H9 (cell line): ENCODE data around the gene CST9L. TPM values are rescaled to one million over a fixed set of nuclear protein-coding genes. Genes with fewer than 3 reads are reported as not detected.
"Not testable (repeated sequence)": the region's sequence is repeated elsewhere in the genome, so short reads cannot be mapped to it uniquely, and the experiment has no call there.

Experiments
- DNase-seq: peaks from one replicate; pipeline ENCODE4 v3.0.0-alpha.2; 2017
- H2AFZ ChIP-seq: one replicate; pipeline ENCODE4 v1.6.1; 2013; ENCODE audit warnings: mild to moderate bottlenecking, low read length, control low read depth, moderate library complexity
- H2AK5ac ChIP-seq: 2 replicates; pipeline ENCODE4 v1.6.1; 2013; ENCODE audit warnings: low read length, control low read depth, mixed read lengths; ENCODE audit not compliant: insufficient read length
- H2BK120ac ChIP-seq: one replicate; pipeline ENCODE4 v1.6.1; 2013; ENCODE audit warnings: low read depth, mild to moderate bottlenecking, low read length, control low read depth, inconsistent platforms; ENCODE audit not compliant: poor library complexity, severe bottlenecking
- H2BK12ac ChIP-seq: 2 replicates; pipeline ENCODE4 v1.6.1; 2013; ENCODE audit warnings: low read length, control low read depth, mixed read lengths, low read depth; ENCODE audit not compliant: insufficient read length
- H2BK15ac ChIP-seq: 2 replicates; pipeline ENCODE4 v1.6.1; 2013; ENCODE audit warnings: low read depth, low read length, control low read depth
- H2BK20ac ChIP-seq: one replicate; pipeline ENCODE4 v1.6.1; 2013; ENCODE audit warnings: low read depth, mild to moderate bottlenecking, low read length, control low read depth, inconsistent platforms; ENCODE audit not compliant: poor library complexity, severe bottlenecking
- H2BK5ac ChIP-seq: 2 replicates; pipeline ENCODE4 v1.6.1; 2013; ENCODE audit warnings: low read length, control low read depth, mixed read lengths; ENCODE audit not compliant: insufficient read length
- H3K14ac ChIP-seq: 2 replicates; pipeline ENCODE4 v1.6.1; 2013; ENCODE audit warnings: low read length, control low read depth; ENCODE audit not compliant: insufficient read depth
- H3K18ac ChIP-seq: 2 replicates; pipeline ENCODE4 v1.6.1; 2013; ENCODE audit warnings: low read depth, mild to moderate bottlenecking, mixed read lengths, low read length, control low read depth; ENCODE audit not compliant: insufficient read length
- H3K23ac ChIP-seq: 2 replicates; pipeline ENCODE4 v1.6.1; 2013; ENCODE audit warnings: low read length, control low read depth, mixed read lengths, low read depth; ENCODE audit not compliant: insufficient read length
- H3K23me2 ChIP-seq: 2 replicates; pipeline ENCODE4 v1.6.1; 2013; ENCODE audit warnings: low read depth, mild to moderate bottlenecking, mixed read lengths, low read length, control low read depth; ENCODE audit not compliant: insufficient read length, poor library complexity, severe bottlenecking
- H3K27ac ChIP-seq: 2 replicates; pipeline ENCODE4 v1.5.1; 2013; ENCODE audit warnings: low read length, control low read depth, mixed read lengths, low read depth; ENCODE audit not compliant: insufficient read length
- H3K27me3 ChIP-seq: 2 replicates; pipeline ENCODE4 v1.6.1; 2013; ENCODE audit warnings: low read length, control low read depth, inconsistent platforms; ENCODE audit not compliant: insufficient read depth
- H3K4ac ChIP-seq: 2 replicates; pipeline ENCODE4 v1.6.1; 2013; ENCODE audit warnings: low read depth, mild to moderate bottlenecking, control low read depth, inconsistent platforms, low read length, moderate library complexity
- H3K4me1 ChIP-seq: 2 replicates; pipeline ENCODE4 v1.6.1; 2013; ENCODE audit warnings: low read length, control low read depth, inconsistent platforms; ENCODE audit not compliant: insufficient read depth
- H3K4me2 ChIP-seq: 2 replicates; pipeline ENCODE4 v1.6.1; 2013; ENCODE audit warnings: low read length, control low read depth, mixed read lengths; ENCODE audit not compliant: insufficient read length, insufficient read depth
- H3K56ac ChIP-seq: 2 replicates; pipeline ENCODE4 v1.6.1; 2013; ENCODE audit warnings: low read depth, mild to moderate bottlenecking, mixed read lengths, low read length, control low read depth; ENCODE audit not compliant: insufficient read length
- H3K79me1 ChIP-seq: 2 replicates; pipeline ENCODE4 v1.6.1; 2013; ENCODE audit warnings: low read depth, mild to moderate bottlenecking, moderate library complexity, low read length, control low read depth, inconsistent platforms; ENCODE audit not compliant: insufficient read depth, poor library complexity, severe bottlenecking
- H3K79me2 ChIP-seq: 2 replicates; pipeline ENCODE4 v1.6.1; 2013; ENCODE audit warnings: low read length, control low read depth, inconsistent platforms; ENCODE audit not compliant: insufficient read depth
- H3K9ac ChIP-seq: 2 replicates; pipeline ENCODE4 v1.6.1; 2013; ENCODE audit warnings: low read length, control low read depth, mixed read lengths; ENCODE audit not compliant: insufficient read length; ENCODE audit errors: extremely low read depth
- H3K9me3 ChIP-seq: one replicate; pipeline ENCODE4 v1.6.1; 2013; ENCODE audit warnings: low read depth, low read length, inconsistent platforms; ENCODE audit not compliant: control insufficient read depth
- H3T11ph ChIP-seq: one replicate; pipeline ENCODE4 v1.6.1; 2013; ENCODE audit warnings: mild to moderate bottlenecking, low read length, control low read depth, inconsistent platforms
- H4K20me1 ChIP-seq: one replicate; pipeline ENCODE4 v1.6.1; 2013; ENCODE audit not compliant: control insufficient read depth, insufficient read length, insufficient read depth
- H4K5ac ChIP-seq: 2 replicates; pipeline ENCODE4 v1.6.1; 2013; ENCODE audit warnings: low read depth, mild to moderate bottlenecking, mixed read lengths, low read length, control low read depth; ENCODE audit not compliant: insufficient read length
- H4K8ac ChIP-seq: replicated peaks from 2 replicates; pipeline ENCODE4 v1.6.1; 2013; ENCODE audit warnings: low read length, control low read depth, mixed read lengths, low read depth; ENCODE audit not compliant: insufficient read length
- H4K91ac ChIP-seq: 2 replicates; pipeline ENCODE4 v1.6.1; 2013; ENCODE audit warnings: low read depth, mild to moderate bottlenecking, moderate library complexity, mixed read lengths, low read length, control low read depth; ENCODE audit not compliant: insufficient read length
- H3K27ac Mint-ChIP-seq, 3 experiments: 2 replicates in 2 of 3; 3 replicates in 1 of 3; pipeline ENCODE4 v1.8.0; 2020 to 2021; ENCODE audit warnings: mixed read lengths in 3 of 3, mild to moderate bottlenecking in 1 of 3, moderate library complexity in 1 of 3
- H3K27me3 Mint-ChIP-seq: 2 replicates; pipeline ENCODE4 v1.8.0; 2021; ENCODE audit warnings: low read depth, mild to moderate bottlenecking, moderate library complexity, mixed read lengths
- H3K36me3 Mint-ChIP-seq, 3 experiments: 2 replicates in 2 of 3; 3 replicates in 1 of 3; pipeline ENCODE4 v1.8.0; 2020 to 2021; ENCODE audit warnings: low read depth in 3 of 3, mixed read lengths in 3 of 3; ENCODE audit not compliant: insufficient read depth in 1 of 3
- H3K4me1 Mint-ChIP-seq, 2 experiments: 2 replicates each; pipeline ENCODE4 v1.8.0; 2020; ENCODE audit warnings: mixed read lengths in 2 of 2
- H3K4me3 Mint-ChIP-seq, 2 experiments: 2 replicates in 1 of 2; 3 replicates in 1 of 2; pipeline ENCODE4 v1.8.0; 2020 to 2021; ENCODE audit warnings: mild to moderate bottlenecking in 2 of 2, mixed read lengths in 2 of 2, moderate library complexity in 1 of 2
- H3K9me3 Mint-ChIP-seq, 2 experiments: 2 replicates in 1 of 2; 3 replicates in 1 of 2; pipeline ENCODE4 v1.8.0; 2020; ENCODE audit warnings: mild to moderate bottlenecking in 2 of 2, mixed read lengths in 2 of 2, moderate library complexity in 1 of 2
- CTCF ChIP-seq: fragments of 200-600 bp; sonication (generic); conservative IDR thresholded peaks from 3 replicates; pipeline ENCODE4 v1.8.0; 2021; ENCODE audit warnings: antibody characterized with exemption, mild to moderate bottlenecking
- WGBS: extraction: QIAGEN DNeasy Blood & Tissue Kit; methylation state at CpG from one replicate; pipeline ENCODE4 v1.1.7; 2013; ENCODE audit warnings: missing lambda C conversion rate, low lambda C conversion rate, mixed read lengths; ENCODE audit not compliant: insufficient read length; ENCODE audit errors: extremely low coverage; 5-methylcytosine and 5-hydroxymethylcytosine counted together
- total RNA-seq: library from RNA; stranded (reverse); gene quantifications from 2 replicates; pipeline ENCODE4 v1.2.1, GENCODE V29; 2021

CST9L gene
- total RNA-seq, 1 experiment from 2014 or later: not detected

- no peak overlapping the region for H4K91ac ChIP-seq
- H3K14ac ChIP-seq: no peak overlapping the region
- no peak for TF ChIP-seq CTCF
- no peak overlapping the region for H4K8ac ChIP-seq
- no peak overlapping the region for H4K5ac ChIP-seq
- no peak overlapping the region for H3K4me2 ChIP-seq
- H3K9me3 ChIP-seq: no peaks in the 10 kb centered on the region
- no peaks in the 10 kb centered on the region; the same call in 1 of the 2 replicates for H3K79me2 ChIP-seq
- Mint-ChIP-seq H3K4me3 (no peak overlapping the region), H3K9me3 (peaks cover 0 to 4% of the 10 kb centered on the region in 2 experiments; a peak in 4 of 5 replicates), H3K4me1 (peaks cover 14 to 16% of the 10 kb centered on the region in 2 experiments), H3K27ac (peak overlapping the region in 1 of 3 experiments; percentile 25; a peak in 1 of 7 replicates), H3K36me3 (peaks cover 0 to 7% (median 2%) of the 10 kb centered on the region in 3 experiments; a peak in 1 of 7 replicates), H3K27me3 (peaks cover 8% of the 10 kb centered on the region; the same call in 1 of the 2 replicates)
- H3K79me1 ChIP-seq: no peaks in the 10 kb centered on the region
- H2BK20ac ChIP-seq: no peak overlapping the region
- H4K20me1 ChIP-seq: no peaks in the 10 kb centered on the region
- H3K4me1 ChIP-seq: no peaks in the 10 kb centered on the region
- H3K4ac ChIP-seq: no peak overlapping the region
- no peak overlapping the region for H2AK5ac ChIP-seq
- H3K9ac ChIP-seq: no peak overlapping the region
- no peak overlapping the region for H3T11ph ChIP-seq
- H3K23me2 ChIP-seq: no peaks in the 10 kb centered on the region
- no peak for DNase-seq
- no CpG with 5 or more reads among the region's 1 CpG for WGBS
- H3K23ac ChIP-seq: no peak overlapping the region
- no peak overlapping the region for H2BK120ac ChIP-seq
- no peak overlapping the region for H3K27ac ChIP-seq
- no peak overlapping the region for H3K18ac ChIP-seq
- no peak overlapping the region for H2AFZ ChIP-seq
- H2BK5ac ChIP-seq: no peak overlapping the region
- no peak overlapping the region for H3K56ac ChIP-seq
- no peaks in the 10 kb centered on the region for H3K27me3 ChIP-seq
- no peak overlapping the region for H2BK12ac ChIP-seq
- H2BK15ac ChIP-seq: no peak overlapping the region
Measured at GRCh38 chr20:23582293-23582692, 14.0 kb upstream of the CST9L start.

- peak; percentile 65 for DNase-seq
- H3K4me2 ChIP-seq, H2AK5ac ChIP-seq, H2BK12ac ChIP-seq, H2BK20ac ChIP-seq, H3K79me2 ChIP-seq, H3K27me3 Mint-ChIP-seq, H3K79me1 ChIP-seq, H3K36me3 Mint-ChIP-seq, H3K27me3 ChIP-seq, H3K9ac ChIP-seq, H3T11ph ChIP-seq, H3K27ac Mint-ChIP-seq, H3K9me3 Mint-ChIP-seq, H3K14ac ChIP-seq, H2BK15ac ChIP-seq, H3K4ac ChIP-seq, H3K56ac ChIP-seq, H2BK5ac ChIP-seq, H2AFZ ChIP-seq, H3K9me3 ChIP-seq, H3K4me3 Mint-ChIP-seq, H4K8ac ChIP-seq, H4K20me1 ChIP-seq, H3K27ac ChIP-seq, H3K23ac ChIP-seq, H2BK120ac ChIP-seq, H4K5ac ChIP-seq, H3K23me2 ChIP-seq, H3K18ac ChIP-seq, H4K91ac ChIP-seq, H3K4me1 ChIP-seq: not testable (repeated sequence)
- H3K4me1 Mint-ChIP-seq: peaks cover 11 to 16% of the 10 kb centered on the region in 2 experiments
- WGBS: no CpG with 5 or more reads among the region's 9 CpGs
Measured at GRCh38 chr20:23581833-23582232, 13.5 kb upstream of the CST9L start.
